Kidney tubule cell (primary cell): ENCODE data around the gene OTULINL.

Experiments used
- DNase-seq: peaks from one replicate; pipeline ENCODE4 v3.0.0-alpha.2; 2018; ENCODE audit warnings: low spot score

OTULINL gene

DNA sequence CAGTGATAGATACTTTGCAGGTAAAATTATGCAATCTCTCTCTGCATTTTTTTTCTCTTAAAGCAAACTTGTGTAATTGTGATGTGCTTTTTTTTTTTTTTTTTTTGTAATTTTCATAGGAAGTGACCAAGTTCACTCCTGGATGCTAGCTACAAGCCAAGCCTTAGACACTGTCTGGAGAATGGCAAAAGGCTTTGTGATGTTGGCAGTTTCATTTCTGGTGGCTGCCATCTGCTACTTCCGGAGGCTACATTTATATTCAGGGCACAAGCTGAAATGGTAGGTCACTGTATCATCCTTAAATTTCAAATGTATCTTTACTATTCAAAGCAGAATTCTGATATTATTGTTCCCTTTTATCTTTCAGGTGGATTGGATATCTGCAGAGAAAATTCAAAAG, 19.3 kb downstream of the OTULINL start:
- no peak for DNase-seq

DNA sequence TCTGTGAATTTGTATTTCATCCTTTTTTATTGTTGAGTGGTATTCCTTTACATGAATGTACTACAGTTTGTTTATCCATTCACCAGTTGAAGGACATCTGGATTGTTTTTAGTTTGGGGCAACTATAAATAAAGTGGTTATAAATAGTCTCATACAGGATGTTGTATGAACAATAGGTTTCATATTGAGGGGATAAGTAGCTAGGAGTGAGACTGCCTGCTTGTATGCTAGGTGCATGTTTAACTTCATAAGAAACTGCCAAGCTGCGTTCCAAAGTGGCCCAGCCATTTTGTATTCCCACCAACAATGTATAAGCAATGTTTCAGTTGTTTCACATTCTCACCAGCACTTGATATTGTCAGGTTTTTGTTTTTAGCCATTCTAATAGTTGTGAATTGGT, 21.5 kb downstream of the OTULINL start:
- no peak for DNase-seq

DNA sequence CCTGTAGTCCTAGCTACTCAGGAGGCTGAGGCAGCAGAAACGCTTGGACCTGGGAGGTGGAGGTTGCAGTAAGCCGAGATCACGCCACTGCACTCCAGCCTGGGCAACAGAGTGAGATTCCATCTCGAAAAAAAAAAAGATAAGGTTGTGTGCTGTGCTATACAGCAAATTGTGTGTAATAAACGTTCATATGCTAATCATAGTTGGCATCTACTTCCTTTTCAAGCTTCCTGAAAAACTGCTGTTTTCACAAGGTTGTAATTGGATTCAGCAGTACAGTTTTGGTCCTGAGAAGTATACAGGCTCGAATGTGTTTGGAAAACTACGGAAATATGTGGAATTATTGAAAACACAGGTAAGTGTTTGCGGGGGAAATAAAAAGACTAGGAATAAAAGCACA, 25.5 kb downstream of the OTULINL start:
- DNase-seq, result no peak

DNA sequence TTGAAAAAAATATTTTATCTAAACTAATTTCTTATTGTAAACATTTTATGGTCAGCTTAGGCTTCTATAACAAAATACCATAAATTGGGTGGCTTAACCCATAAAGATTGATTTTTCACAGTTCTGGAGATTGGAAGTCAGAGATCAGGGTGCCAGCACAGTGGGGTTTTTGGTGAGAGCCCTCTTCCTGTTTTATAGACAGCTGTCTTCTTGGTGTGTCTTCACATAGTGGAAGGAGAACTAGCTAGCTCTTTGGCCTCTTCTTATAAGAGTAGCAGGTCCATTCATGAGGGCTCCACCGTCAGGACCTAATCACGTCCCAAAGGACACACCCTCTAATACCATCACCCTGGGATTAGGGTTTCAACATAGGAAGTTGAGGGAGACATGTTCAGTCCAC, 26.6 kb downstream of the OTULINL start:
- no peak for DNase-seq

DNA sequence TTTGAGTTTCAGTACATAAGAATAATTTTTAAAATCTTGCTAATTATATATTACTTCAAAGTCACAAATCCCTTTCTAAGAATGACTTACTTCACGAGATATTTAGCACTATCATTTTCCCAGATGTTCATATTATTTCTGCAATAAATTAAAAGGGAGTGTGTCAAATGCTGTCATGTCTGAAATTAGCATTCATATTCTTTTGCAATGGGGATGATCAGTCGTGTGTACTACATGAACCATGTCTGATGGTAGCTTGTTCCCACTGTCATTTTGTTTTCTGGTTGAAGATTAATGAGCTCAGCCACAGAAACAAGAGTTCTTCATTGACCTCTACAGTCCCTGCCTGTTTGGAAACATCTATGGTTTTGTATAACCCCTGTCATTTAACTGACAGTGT, 30.1 kb downstream of the OTULINL start:
- no peak for DNase-seq

DNA sequence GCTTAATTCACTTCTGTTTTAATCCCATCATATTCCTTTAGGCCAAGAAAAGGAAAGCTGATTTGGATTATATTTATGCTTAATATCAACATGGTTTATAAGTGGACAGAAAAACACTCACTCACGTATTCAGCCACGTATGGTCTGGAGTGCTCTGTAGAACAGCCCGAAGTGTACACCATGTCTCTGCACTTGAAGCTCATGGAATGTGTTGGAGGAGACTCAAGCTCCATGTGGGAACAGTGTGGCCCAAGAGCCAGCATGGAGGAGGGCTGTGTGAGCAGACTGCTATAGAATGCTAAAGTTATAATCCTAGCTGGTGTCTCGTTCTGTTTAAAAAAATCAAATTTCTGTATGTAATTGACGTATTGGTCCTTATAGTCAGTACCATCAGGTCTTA, 32.9 kb downstream of the OTULINL start:
- no peak for DNase-seq

DNA sequence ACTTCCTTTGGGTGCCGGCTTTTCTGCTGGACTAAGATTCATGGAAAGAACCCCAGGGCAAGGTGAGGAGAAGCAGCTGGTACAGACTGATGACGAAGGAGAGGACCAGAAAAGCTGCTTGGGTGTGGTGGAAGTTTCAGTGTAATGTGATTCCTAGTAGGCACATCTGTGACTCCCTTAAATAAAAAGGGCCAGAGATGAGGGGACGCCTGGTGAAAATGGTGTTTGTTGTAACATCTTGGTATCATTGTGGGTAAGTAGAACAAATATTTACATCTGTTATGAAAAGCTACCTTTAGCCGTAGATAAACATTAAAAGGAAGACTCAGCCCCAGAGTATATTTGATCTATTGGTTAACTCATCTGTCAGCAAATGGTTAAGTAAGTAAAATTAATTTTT, 33.8 kb downstream of the OTULINL start:
- no peak for DNase-seq

DNA sequence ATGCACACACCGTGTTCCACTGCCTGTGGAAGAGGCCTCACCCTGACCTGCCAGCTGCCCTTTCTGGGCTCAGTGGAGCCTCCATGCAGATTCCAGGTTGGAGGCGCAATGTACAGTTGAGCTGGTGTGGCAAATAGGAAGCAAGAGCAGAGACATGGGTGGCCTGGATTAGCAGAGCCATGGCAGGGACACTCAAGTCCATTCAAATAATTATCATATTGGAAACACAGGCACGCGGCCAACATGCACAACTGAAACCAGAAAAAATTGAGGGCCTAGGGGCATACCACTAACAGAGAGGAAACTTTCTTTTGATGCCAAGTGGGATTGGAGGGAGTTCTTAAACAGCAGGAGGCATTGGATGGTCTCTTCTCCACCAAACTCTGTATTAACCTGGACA, 35.8 kb downstream of the OTULINL start:
- DNase-seq, result no peak

DNA sequence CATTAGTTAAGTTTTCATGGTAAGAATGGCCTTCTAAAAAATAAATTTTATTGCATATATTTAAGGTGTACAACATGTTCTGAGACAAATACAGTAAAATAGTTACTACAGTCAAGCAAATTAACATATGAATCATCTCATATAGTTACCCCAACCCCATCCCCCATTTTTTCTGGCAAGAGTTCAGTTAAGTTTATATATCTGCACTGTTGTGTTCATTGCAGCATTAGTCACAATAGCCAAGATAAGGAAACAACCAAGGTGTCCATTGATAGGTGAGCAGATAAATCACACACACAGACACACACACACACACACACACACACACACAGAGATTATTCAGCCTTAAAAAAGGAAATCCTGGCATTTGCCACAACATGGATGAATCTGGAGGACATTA, 45.7 kb downstream of the OTULINL start:
- DNase-seq, result peak; percentile 2

DNA sequence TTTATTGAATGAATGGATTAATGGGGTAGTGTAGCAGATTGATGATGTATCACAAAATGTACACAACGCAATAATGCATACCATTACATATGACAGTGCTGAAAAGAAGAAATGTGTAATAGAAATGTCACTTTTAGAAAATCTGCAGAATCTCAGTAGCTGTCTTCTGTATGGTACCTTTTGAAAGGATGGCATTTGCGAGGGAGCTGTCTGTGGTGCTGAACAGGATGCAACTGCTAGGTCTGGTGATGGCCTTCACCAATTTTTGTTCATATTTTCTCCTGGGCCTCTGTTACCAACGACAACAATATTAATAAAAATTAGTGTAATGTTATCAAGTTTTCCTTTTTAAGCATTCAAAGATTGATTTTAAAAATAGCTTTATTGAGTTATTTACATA, 46.8 kb downstream of the OTULINL start:
- peak; percentile 55 for DNase-seq

DNA sequence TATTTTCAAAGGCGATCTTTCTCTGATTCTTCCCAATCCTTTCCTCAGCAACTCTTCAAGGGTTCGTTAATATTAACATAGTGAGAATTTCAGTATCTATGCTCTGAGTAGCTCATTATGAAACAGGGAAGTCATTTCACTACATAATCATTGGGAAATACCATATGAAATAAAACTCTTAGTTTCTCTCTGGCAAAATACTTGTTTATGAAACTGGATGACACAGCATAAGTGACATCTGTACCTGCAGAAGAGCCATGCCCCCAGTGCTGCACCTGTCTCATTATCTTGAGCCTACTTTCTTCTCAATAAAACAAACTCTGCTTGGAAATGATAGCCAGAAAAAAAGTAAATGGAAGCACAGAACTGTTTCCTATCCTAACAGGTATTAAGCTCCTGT, 49.1 kb downstream of the OTULINL start:
- no peak for DNase-seq

DNA sequence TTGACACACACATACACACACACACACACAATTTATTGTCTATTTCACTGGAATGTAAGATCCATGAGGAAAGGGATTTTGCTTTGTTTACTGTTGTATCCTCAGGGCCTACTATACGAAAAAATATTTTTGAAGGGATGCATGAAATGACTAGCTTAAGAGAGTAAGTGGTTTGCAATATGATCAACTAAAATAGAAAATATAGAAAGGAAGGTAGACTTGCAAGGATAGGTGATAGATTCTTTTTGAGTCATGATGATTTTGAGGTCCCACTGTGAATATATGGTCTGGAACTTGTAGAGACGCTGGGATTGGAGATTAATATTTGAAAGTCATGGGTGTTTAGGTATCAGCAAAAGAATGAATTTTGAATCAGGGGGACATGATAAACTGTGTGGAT, 54.1 kb downstream of the OTULINL start:
- no peak for DNase-seq

DNA sequence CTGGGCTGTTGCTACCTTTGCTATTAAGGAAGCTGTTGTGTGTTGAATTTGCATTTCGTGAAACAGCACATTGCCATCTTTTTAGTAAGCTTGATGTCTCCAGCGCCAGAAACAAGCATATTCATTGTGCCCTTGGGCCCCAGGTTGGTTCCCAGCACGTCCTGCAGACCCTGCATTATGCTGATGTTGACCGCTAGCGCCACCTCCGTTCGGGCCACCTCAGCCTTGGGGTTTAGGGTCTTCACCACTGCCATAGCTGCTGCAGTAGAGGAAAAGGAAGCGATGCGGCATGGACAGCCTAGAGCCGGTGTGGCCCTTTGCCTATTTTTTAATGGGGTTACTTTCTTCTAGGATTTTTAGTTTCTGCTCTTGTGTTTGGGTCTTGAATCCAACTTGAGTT, 59.2 kb downstream of the OTULINL start:
- DNase-seq, result no peak

DNA sequence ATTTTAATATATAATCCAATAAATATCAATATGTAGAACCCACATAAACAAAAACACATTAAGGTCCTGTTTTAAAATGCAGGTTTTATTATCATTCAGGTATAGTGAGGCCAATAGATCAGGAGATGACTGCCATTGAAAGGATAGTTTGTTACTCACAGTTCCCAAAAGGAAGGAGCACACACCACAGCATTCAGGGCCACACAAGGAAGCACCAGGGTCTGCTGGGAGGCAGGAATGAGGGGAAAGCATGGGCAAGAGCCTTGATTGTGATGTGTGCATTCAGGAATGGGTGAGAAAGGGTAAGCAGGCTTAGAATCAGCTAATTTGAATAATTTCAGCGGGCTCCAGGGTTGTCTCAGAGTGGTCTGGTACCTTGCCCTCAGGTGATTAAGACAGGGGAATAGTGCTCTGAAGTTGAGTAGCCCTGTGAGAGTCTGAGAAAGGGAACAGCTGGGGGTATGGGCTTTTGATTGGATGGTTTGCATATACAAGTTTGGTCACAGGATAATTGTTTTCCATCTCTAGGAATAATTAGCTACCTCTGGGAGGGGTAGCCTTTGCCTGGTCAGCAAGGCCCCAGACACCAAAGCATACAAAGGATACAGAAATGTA, 63.1 kb downstream of the OTULINL start:
- DNase-seq, result no peak

DNA sequence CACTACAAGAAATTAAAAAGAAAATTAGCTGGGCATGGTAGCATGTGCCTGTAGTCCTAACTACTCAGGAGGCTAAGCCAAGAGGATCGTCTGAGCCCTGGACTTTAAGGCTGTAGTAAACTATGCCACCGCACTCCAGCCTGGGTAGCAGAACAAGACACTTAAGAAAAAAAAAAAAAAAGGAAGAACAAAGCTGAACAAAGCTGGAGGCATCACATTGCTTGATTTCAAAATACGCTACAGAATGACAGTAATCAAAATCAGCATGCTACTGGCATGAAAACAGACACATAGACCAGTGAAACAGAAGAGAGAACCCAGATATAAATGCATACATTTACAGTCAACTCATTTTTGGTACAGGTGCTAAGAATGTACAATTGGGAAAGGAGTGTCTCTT, 68.5 kb downstream of the OTULINL start:
- no peak for DNase-seq

DNA sequence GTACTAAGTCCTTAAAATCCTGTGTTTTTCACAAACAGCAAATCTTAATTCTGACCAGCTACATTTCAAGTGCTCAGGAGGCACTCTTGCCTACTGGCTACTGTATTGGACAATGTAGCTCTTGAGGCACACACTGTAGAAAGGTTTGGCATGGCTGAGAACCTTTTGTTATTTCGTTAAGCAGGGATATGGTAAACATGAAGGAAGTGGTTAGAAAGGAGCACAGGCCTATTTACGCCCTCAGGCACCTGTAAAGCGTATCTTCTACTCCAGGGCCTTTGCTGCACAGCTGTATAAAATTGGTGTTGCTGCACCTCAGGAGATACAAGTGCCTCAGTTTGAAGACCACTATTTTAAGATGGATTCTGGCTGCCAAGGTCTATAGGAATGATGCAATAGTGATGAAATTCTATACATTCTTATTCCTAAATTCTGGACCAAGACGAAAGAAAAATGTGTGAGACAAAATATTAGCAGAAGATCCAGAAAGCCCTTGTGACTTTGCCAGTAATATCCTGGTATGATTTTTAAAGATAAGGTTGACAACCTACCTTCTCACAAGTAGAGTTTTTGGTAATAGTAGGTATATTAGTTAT, 73.7 kb downstream of the OTULINL start:
- no peak for DNase-seq

DNA sequence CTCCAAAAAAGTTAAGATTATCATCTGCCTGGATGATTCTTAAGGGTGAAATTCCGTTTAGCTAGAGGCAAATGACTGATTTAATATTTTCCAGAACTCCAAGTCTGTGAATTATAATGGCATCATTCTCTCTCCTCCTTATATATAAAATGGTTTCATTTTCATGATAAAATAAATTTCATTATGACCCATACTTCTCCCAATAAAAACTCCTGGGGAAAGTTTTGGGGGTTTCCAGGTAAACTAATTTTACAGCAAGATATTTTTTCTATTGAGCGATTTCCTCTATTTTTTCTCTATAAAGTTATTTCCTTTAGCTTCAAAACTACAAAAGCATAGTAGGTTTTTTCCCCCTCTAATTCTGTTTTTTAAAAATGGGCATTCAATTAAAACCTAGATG, 75.3 kb downstream of the OTULINL start:
- no peak for DNase-seq

DNA sequence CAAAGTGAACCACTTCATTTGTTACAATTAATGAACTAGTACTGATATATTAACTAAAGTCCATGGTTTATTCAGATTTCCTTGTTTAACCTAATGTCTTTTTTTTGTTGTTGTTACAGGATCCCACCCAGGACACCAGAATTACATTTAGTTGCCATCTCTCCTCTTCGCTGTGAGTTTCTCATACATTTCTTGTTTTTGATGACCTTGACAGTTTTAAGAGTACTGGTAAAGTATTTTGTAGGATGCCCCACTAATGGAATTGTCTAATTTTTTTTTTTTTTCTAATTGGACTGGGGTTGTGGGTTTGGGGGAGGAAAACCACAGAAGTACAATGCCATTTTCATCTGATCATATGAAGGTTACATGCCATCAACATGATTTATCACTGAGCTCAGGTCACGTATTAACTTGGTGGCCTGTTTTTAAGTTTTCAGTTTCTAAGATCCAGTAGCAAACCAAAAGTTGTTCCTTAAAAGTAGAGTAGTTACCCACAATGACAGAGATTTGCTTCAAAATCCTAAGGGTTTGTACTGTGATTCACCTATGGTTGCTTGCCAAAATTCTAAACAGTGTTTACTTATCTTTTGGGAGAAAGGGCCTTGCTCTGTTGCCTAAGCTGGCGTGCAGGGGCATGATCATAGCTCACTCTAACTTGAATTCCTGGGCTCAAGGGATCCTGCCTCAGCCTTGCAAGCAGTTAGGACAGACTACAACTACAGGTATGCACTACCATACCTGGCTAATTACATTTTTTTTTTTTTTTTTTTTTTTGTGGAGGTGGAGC, 78.4 kb downstream of the OTULINL start:
- peak; percentile 54 for DNase-seq

DNA sequence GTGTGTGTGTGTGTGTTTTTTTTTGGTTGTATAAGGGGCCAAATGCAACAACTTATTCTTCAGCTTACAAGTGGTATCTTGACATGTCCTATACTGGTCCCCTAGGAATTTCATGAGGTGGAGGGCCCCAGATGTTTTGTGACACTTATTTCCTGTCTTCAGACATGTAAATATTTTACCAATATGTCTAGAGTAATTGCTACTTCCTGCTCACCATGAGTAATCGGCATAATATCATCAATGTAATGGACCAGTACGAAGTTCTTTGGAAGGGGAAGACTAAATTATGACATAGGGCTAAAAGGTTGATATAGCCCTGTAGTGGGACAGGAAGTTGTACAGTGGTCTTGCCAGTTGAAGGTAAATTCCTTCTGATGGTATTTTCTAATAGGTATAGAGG, 79.2 kb downstream of the OTULINL start:
- DNase-seq, result peak; percentile 48
